Effector memory CD8-positive, alpha-beta T cell (primary cell): ENCODE results near the gene PHKG2.

Source experiments
- ATAC-seq: fragments of 150-1000 bp; cut with Tn5 transposase; replicated peaks from 2 replicates; pipeline ENCODE4 v1.10.0; 2021; ENCODE audit warnings: mild to moderate bottlenecking, moderate library complexity
- DNase-seq, 3 experiments: peaks; one replicate each; pipeline ENCODE4 v3.0.0; 2021
- H3K27ac Mint-ChIP-seq, 2 donors: one replicate each; pipeline ENCODE4 v1.8.0; 2022; ENCODE audit warnings: mild to moderate bottlenecking in 2 of 2, mixed read lengths in 2 of 2, moderate library complexity in 2 of 2
- H3K27me3 Mint-ChIP-seq, 2 donors: one replicate each; pipeline ENCODE4 v1.8.0; 2022; ENCODE audit warnings: mixed read lengths in 2 of 2
- H3K36me3 Mint-ChIP-seq: one replicate; pipeline ENCODE4 v1.8.0; 2022; ENCODE audit warnings: mild to moderate bottlenecking, moderate library complexity, mixed read lengths; ENCODE audit not compliant: insufficient read depth
- H3K4me1 Mint-ChIP-seq, 2 donors: one replicate each; pipeline ENCODE4 v1.8.0; 2022; ENCODE audit warnings: low read depth in 2 of 2, mixed read lengths in 2 of 2
- H3K4me3 Mint-ChIP-seq, 2 donors: one replicate each; pipeline ENCODE4 v1.8.0; 2022; ENCODE audit warnings: mild to moderate bottlenecking in 2 of 2, mixed read lengths in 2 of 2, moderate library complexity in 2 of 2
- H3K9me3 Mint-ChIP-seq, 2 donors: one replicate each; pipeline ENCODE4 v1.8.0; 2022; ENCODE audit warnings: mixed read lengths in 2 of 2

The PHKG2 gene

DNA sequence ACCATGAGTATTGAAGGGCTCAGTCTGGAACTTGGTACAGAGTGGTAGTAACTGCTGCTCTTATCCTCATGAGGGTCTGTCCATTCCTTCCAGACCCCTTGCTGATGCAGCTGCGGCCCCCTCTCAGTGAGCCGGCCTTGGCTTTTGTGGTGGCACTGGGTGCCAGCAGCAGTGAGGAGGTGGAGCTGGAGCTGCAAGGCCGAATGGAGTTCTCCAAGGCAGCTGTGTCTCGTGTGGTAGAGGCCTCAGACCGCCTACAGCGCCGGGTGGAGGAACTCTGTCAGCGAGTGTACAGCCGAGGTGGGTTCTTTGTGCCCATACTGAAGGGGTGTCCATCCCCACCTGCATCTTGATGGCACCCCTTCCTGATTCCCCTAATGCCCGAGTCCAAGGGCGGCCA is 15.9 kb downstream of the PHKG2 start:
- no peaks in the 10 kb centered on the region for H3K27me3 Mint-ChIP-seq

DNA sequence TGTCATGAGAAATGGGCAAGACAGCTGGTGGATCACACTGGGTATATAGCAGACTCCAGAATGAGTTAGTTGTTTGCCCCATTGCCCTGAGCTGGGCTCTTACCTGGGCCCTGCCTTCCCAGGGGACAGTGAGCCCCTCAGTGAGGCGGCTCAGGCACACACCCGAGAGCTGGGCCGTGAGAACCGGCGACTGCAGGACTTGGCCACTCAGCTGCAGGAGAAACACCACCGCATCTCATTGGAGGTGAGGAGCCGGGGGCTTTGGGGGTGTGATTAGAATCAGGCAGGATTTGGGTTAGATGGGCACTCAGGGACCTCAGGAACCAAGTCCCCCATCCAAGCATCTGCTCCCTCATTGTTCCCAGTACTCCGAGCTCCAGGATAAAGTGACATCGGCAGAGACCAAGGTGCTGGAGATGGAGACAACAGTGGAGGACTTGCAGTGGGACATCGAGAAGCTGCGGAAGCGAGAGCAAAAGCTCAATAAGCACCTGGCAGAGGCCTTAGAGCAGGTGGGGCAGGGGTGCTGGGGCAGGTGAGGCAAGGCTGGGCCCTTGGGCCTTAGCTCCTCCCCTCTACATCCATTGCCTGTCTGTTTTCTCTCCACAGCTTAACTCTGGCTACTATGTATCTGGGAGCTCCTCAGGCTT is 16.7 kb downstream of the PHKG2 start:
- no peaks in the 10 kb centered on the region for H3K9me3 Mint-ChIP-seq
- H3K27ac Mint-ChIP-seq: no peak overlapping the region
- H3K27me3 Mint-ChIP-seq: no peaks in the 10 kb centered on the region
- no peak overlapping the region for H3K4me3 Mint-ChIP-seq
- ATAC-seq: no peak
- peaks cover 70% of the 10 kb centered on the region for H3K36me3 Mint-ChIP-seq
- DNase-seq: no peak
- H3K4me1 Mint-ChIP-seq: peaks cover 42 to 53% of the 10 kb centered on the region in 2 donors

More for the DNA sequence above, 15.9 kb downstream of the PHKG2 start:
- peaks cover 62% of the 10 kb centered on the region for H3K36me3 Mint-ChIP-seq
- no peak for ATAC-seq
- DNase-seq: no peak
- no peaks in the 10 kb centered on the region for H3K9me3 Mint-ChIP-seq
- peak overlapping the region; percentile 22 to 96 for H3K27ac Mint-ChIP-seq
- H3K4me1 Mint-ChIP-seq: peaks cover 42 to 51% of the 10 kb centered on the region in 2 donors
- peak overlapping the region; percentile 54 to 95 for H3K4me3 Mint-ChIP-seq

DNA sequence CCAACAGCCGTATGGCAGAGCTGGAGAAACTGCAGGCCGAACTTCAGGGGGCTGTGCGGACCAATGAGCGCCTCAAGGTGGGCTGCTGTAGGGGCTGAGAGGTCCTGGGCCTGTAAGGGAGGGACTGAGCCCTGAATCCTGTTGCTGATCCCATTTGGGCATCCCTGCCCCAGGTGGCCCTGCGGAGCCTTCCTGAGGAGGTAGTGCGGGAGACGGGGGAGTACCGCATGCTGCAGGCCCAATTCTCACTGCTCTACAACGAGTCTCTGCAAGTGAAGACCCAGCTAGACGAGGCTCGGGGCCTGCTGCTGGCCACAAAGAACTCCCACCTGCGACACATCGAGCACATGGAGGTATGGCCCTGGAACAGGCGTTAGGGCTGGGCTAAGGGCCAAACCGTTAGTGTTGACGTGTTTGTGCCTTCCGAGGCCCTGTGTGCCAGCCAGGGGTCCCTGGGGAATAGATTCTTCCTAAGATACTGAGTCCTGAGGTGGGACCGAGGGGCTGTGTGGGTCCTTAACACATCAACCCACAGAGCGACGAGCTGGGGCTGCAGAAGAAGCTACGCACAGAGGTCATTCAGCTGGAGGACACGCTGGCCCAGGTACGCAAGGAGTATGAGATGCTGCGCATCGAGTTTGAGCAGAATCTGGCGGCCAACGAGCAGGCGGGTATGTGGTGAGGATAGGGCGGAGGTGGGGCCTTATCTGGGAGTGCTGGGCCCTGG is 18.1 kb downstream of the PHKG2 start:
- no peak for ATAC-seq
- no peak for DNase-seq
- peaks cover 82% of the 10 kb centered on the region for H3K36me3 Mint-ChIP-seq
- no peaks in the 10 kb centered on the region for H3K9me3 Mint-ChIP-seq
- H3K4me3 Mint-ChIP-seq: no peak overlapping the region
- no peaks in the 10 kb centered on the region for H3K27me3 Mint-ChIP-seq
- H3K27ac Mint-ChIP-seq: peak overlapping the region in 1 of 2 donors; percentile 8
- peaks cover 32 to 47% of the 10 kb centered on the region in 2 donors for H3K4me1 Mint-ChIP-seq

DNA sequence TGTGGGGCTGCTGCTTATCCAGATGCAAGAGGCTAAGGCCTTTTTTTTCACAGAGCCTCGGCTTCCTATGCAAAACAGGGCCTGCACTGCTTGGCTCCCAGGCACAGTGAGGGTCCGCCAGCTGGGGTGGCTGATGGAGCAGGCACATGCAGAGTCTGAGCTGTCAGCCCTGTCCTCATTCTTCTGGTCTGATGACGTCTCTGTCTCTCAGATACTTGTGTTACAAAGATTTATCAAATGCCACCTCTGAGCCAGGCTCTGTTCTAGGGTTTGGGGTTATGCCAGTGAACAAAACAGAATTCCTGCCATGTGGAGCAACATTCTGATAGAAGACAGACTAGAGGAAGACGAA is 18.7 kb downstream of the PHKG2 start:
- no peak for ATAC-seq
- H3K27ac Mint-ChIP-seq: peak overlapping the region; percentile 1 to 76
- H3K4me3 Mint-ChIP-seq: peak overlapping the region in 1 of 2 donors; percentile 62
- H3K4me1 Mint-ChIP-seq: peaks cover 29 to 44% of the 10 kb centered on the region in 2 donors
- no peaks in the 10 kb centered on the region for H3K9me3 Mint-ChIP-seq
- H3K36me3 Mint-ChIP-seq: peaks cover 81% of the 10 kb centered on the region
- no peaks in the 10 kb centered on the region for H3K27me3 Mint-ChIP-seq
- no peak for DNase-seq

DNA sequence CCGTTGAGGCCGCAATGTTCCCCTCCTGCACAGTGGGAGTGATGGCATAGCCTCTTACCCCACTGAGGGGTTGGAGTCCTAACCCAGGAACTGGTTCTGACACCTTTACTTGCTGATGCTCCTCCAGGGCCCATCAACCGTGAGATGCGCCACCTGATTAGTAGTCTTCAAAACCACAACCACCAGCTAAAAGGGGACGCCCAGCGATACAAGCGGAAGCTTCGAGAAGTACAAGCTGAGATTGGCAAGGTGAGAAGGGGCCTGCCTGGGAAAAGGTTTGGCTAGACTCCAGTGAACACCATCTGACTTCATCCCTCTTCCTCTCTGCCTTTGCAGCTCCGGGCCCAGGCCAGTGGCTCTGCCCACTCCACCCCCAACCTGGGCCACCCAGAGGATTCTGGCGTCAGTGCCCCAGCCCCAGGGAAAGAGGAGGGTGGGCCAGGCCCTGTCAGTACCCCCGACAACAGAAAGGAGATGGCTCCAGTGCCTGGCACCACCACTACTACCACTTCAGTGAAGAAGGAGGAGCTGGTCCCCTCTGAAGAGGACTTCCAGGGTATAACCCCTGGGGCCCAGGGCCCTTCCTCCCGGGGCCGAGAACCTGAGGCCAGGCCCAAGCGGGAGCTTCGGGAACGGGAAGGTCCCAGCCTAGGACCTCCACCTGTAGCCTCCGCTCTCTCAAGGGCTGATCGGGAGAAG is 19.7 kb downstream of the PHKG2 start:
- H3K36me3 Mint-ChIP-seq: peaks cover 75% of the 10 kb centered on the region
- ATAC-seq: peak; percentile 93

DNA sequence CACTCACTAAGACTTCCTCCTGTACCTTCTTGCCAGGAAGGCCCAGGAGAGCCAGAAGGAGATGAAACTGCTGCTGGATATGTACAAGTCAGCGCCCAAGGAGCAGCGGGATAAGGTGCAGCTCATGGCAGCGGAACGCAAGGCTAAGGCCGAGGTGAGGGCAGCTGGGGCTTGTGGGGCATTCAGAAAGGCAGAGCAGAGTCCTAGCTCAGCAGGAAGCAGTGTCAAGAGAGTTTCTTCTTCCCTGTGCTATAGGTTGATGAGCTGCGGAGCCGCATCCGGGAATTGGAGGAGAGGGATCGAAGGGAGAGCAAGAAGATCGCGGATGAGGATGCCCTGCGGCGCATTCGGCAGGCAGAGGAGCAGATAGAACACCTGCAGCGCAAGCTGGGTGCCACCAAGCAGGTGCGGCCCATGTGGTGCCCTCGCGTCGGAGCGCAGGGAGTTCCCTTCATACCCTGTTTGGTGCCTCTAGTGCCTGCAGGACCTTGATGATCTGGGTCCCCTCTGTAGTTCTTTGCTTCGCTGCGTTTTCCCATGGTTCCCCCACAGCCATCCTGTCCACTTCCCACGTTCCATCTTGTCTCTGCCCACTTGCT is 20.5 kb downstream of the PHKG2 start:
- no peak for DNase-seq
- Mint-ChIP-seq H3K36me3 (peaks cover 76% of the 10 kb centered on the region), H3K27ac (peak overlapping the region; percentile 66 to 76), H3K9me3 (no peaks in the 10 kb centered on the region), H3K27me3 (no peaks in the 10 kb centered on the region), H3K4me3 (no peak overlapping the region), H3K4me1 (peaks cover 22 to 43% of the 10 kb centered on the region in 2 donors)
- ATAC-seq: no peak

More for the DNA sequence above, 19.7 kb downstream of the PHKG2 start:
- peak overlapping the region in 1 of 2 donors; percentile 76 for H3K27ac Mint-ChIP-seq
- no peaks in the 10 kb centered on the region for H3K9me3 Mint-ChIP-seq
- peaks cover 24 to 46% of the 10 kb centered on the region in 2 donors for H3K4me1 Mint-ChIP-seq
- peak; percentile 39 to 64 (median 41) for DNase-seq
- peak overlapping the region; percentile 33 to 62 for H3K4me3 Mint-ChIP-seq
- H3K27me3 Mint-ChIP-seq: no peaks in the 10 kb centered on the region

DNA sequence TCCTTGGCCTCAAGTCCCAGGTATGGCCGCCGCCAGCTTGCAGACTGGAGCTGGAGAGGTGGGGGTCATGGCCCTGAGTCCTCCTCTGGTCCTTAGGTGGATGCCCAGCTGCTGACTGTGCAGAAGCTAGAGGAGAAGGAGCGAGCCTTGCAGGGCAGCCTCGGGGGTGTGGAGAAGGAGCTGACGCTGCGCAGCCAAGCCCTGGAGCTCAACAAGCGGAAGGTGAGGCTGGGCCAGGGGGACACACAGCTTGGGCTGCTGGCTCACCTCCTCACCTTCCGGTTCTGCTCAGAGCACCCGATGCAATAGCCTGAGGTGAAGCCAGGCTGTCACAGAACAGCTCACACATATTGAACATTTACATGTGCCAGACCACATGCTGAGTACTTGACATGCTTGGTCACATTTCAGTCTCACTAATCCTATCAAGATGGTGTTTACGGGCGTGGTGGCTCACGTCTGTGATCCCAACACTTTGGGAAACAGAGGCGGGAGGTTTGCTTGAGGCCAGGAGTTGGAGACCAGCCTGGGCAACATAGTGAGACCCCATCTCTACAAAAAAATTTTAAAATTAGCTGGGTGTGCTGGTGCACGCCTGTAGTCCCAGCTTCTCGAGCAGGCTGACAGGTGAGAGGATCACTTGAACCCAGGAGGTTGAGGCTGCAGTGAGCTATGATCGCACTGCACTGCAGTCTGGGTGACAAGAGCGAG is 21.3 kb downstream of the PHKG2 start:
- no peaks in the 10 kb centered on the region for H3K9me3 Mint-ChIP-seq
- DNase-seq (no peak), ATAC-seq (no peak)
- no peaks in the 10 kb centered on the region for H3K27me3 Mint-ChIP-seq
- no peak overlapping the region for H3K4me3 Mint-ChIP-seq
- H3K36me3 Mint-ChIP-seq: peaks cover 74% of the 10 kb centered on the region
- peaks cover 23 to 41% of the 10 kb centered on the region in 2 donors for H3K4me1 Mint-ChIP-seq
- peak overlapping the region in 1 of 2 donors; percentile 66 for H3K27ac Mint-ChIP-seq

DNA sequence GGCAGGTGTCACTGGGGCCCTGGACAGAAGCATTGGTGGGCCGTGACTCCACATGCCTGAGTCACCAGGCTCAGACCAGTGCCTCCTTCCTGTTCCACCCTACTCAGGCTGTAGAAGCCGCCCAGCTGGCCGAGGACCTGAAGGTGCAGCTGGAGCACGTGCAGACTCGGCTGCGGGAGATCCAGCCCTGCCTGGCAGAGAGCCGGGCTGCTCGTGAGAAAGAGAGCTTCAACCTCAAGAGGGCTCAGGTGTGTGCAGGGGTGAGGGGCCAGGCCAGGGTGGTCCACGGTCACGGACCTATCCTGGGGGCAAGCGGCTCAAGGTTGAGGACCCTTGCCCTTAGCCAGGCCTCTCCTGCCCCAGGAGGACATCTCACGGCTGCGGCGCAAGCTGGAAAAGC is 23.5 kb downstream of the PHKG2 start:
- H3K9me3 Mint-ChIP-seq: no peaks in the 10 kb centered on the region
- DNase-seq (no peak), ATAC-seq (no peak)
- peaks cover 2 to 3% of the 10 kb centered on the region in 2 donors for H3K27me3 Mint-ChIP-seq
- H3K27ac Mint-ChIP-seq: no peak overlapping the region
- H3K4me1 Mint-ChIP-seq: peaks cover 37 to 38% of the 10 kb centered on the region in 2 donors
- peaks cover 61% of the 10 kb centered on the region for H3K36me3 Mint-ChIP-seq
- no peak overlapping the region for H3K4me3 Mint-ChIP-seq

DNA sequence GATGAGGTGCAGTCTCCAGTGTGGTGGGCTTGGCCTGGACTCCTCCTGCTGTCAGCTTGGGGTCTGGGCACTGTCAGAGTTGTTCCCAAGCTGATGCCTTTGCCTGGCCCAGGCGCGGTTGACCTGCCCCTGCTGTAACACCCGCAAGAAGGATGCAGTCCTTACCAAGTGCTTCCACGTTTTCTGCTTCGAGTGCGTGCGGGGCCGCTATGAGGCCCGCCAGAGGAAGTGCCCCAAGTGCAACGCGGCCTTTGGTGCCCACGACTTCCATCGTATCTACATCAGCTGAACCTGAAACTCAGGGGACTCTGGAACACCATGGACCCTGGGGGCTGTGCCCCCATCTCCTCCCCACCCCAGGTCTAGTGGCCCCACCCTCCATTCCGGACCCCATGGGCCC is 25.6 kb downstream of the PHKG2 start:
- ATAC-seq (no peak), DNase-seq (no peak)
- peaks cover 25 to 35% of the 10 kb centered on the region in 2 donors for H3K4me1 Mint-ChIP-seq
- peaks cover 50% of the 10 kb centered on the region for H3K36me3 Mint-ChIP-seq
- H3K9me3 Mint-ChIP-seq: no peaks in the 10 kb centered on the region
- H3K27me3 Mint-ChIP-seq: peaks cover 6 to 12% of the 10 kb centered on the region in 2 donors
- H3K4me3 Mint-ChIP-seq: no peak overlapping the region
- peak overlapping the region in 1 of 2 donors; percentile 1 for H3K27ac Mint-ChIP-seq

DNA sequence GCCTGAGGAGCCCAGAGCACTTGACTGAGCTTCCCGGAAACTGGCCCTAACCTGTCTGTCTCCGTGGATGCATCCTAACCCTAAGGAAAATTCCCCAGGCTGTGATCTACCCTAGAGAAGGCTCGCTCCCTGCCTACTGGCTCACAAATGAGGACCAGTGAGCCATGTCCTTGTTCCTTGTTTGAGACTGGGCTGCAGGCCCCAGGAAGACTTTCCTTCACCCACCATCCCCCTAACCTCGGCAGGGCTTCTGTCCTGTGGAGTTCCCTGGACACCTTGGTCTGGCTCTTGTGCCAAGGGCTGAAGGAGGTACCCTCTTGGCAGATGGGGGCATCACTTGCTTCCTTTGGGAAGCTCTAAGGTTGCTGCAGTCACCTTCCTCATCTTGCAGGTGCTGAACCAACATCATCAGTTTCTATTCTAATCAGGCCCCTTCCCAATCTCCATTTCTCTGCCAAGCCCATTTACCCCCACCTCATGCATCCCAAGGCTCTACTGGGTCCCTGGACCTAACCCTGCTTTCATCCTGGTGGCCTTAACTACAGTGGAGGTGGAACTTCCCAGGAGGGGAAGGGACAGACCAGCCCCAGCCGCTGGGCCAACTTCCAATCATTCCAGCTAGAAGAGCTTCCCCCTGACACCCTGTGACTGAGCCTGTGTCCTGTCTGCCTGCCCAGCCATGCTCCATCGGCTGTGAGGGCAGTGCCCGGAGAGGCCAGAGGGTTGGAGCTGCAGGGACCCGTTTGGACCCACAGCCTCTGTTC is 26.3 kb downstream of the PHKG2 start:
- Mint-ChIP-seq H3K27me3 (peaks cover 6 to 12% of the 10 kb centered on the region in 2 donors), H3K4me1 (peaks cover 21 to 33% of the 10 kb centered on the region in 2 donors), H3K27ac (peak overlapping the region; percentile 69 to 78), H3K4me3 (peak overlapping the region; percentile 61 to 77), H3K36me3 (peaks cover 42% of the 10 kb centered on the region), H3K9me3 (no peaks in the 10 kb centered on the region)
- DNase-seq (no peak), ATAC-seq (peak; percentile 1)

DNA sequence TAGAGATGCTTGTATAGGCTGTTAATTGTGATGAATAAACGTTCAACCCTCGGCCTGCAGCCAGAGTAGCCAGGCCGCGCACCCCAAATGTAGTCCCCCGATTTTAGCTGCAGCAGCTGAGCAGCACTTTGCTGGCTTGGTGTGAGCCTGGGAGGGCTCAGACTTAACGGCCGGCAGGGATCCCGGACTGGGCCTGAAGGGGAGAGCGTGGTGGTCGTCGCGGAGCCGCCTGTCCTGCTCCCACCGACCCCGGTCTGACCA is 26.8 kb downstream of the PHKG2 start:
- H3K4me3 Mint-ChIP-seq: peak overlapping the region; percentile 61 to 77
- H3K27ac Mint-ChIP-seq: peak overlapping the region; percentile 69 to 78
- ATAC-seq: no peak
- DNase-seq: no peak
- peaks cover 6 to 12% of the 10 kb centered on the region in 2 donors for H3K27me3 Mint-ChIP-seq
- H3K4me1 Mint-ChIP-seq: peaks cover 21 to 33% of the 10 kb centered on the region in 2 donors
- H3K36me3 Mint-ChIP-seq: peaks cover 37% of the 10 kb centered on the region
- no peaks in the 10 kb centered on the region for H3K9me3 Mint-ChIP-seq

DNA sequence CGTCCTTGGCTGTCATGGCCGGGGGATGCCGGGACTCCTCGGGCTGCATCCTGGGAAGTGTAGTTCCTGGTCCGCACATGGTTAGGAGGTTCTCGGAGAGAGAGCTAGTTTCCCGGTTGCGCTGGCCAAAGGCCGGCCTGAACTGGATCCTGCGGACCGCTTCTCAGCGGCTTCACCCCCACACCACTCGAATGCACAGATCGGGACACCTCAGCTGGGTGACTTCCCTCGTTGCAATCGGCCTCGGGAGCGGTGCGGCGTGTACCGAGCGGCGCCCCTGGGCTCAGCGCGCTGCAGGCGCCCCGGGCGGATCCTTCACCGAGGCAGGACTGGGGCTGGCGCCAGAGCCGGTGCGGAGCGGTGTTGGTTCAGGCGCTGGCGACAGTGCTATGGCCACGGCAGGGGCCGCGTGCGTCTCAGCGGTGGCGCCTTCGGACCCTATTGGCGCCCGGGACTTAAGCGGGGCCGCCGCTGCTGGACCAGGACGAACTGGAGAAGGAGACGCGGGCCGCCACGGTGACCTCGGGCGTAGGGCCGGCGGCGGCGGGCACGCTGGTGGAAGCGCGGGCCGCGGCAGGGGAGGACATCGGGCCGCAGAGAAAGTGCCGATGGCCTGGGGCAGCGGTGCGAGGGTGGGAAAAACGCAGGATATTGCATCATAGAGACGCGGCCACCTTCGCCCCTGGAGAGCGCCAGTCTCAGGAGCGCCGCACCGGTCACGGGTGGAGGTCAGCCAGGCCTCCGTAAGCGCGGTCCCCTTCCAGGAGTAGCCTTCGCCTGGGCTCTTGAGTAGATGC is 27.4 kb downstream of the PHKG2 start:
- peak overlapping the region; percentile 61 to 77 for H3K4me3 Mint-ChIP-seq

More for the DNA sequence above, 27.4 kb downstream of the PHKG2 start:
- peaks cover 6 to 12% of the 10 kb centered on the region in 2 donors for H3K27me3 Mint-ChIP-seq
- ATAC-seq: peak; percentile 81
- peak overlapping the region in 1 of 2 donors; percentile 78 for H3K27ac Mint-ChIP-seq
- H3K9me3 Mint-ChIP-seq: no peaks in the 10 kb centered on the region
- DNase-seq: peak; percentile 29 to 34 (median 32)
- H3K36me3 Mint-ChIP-seq: peaks cover 32% of the 10 kb centered on the region
- H3K4me1 Mint-ChIP-seq: peaks cover 21 to 33% of the 10 kb centered on the region in 2 donors
